HG03060 (cell line): ENCODE measurements around the gene CUEDC2.

Experiments
- ATAC-seq: cut with Tn5 transposase; IDR thresholded peaks from one replicate; pipeline ENCODE4 v1.9.1; 2021; ENCODE audit warnings: low read depth, moderate number of reproducible peaks; ENCODE audit not compliant: unreplicated experiment

Gene CUEDC2

DNA sequence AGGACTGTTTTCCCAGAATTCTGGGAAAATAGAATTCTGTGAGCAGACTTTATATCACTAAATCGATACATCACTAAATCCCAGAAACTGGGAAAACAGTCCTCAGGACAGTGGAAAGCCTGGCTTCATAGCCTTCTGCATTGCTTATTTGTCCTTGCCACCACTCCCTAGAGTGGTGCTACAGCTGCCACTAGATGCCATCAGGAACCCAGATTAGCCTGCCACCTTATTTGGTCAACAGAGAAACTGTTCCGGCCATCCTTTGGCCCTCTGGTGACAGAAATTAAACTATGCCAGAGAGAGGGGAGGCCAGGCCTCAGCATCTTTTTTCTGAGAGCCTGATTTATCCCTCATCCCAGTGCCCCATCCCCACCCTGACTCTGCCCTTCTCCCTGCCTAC is 56.5 kb downstream of the CUEDC2 start:
- ATAC-seq: no peak

DNA sequence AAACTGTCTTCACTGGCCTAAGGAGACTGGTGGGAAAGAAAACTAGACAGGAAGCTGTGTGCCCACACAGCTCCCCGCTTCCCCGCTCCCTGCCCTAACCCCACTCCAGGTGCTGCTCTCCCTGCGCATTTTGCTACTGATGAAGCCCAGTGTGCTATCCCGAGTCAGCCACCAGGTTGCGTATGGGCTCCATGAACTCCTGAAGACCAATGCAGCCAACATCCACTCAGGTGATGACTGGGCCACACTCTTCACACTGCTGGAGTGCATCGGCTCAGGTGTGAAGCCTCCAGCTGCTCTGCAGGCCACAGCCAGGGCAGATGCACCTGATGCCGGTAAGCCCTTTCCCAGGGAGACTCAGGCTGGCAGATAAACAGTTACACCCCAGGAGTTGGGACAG is 57.1 kb downstream of the CUEDC2 start:
- ATAC-seq: no peak
